Activated naive CD4-positive, alpha-beta T cell treated with anti-CD3 and anti-CD28 coated beads for 36 hours (primary cell): Measurements from ENCODE around the gene FAP. TPM values are rescaled to one million over a fixed set of nuclear protein-coding genes. Genes with fewer than 3 reads are reported as not detected.

Source experiments
- CTCF ChIA-PET: fragments of 350-600 bp; sonication (Branson Sonifier 250); formaldehyde crosslinking; loops from one replicate; lab custom pipeline; 2021; ENCODE audit warnings: antibody characterized with exemption; lab: Charles Lee
- DNase-seq: peaks from one replicate; pipeline ENCODE4 v3.0.0-alpha.2; 2020
- H3K27ac Mint-ChIP-seq: one replicate; pipeline ENCODE4 v1.8.0; 2021; ENCODE audit warnings: mild to moderate bottlenecking, mixed read lengths
- H3K27me3 Mint-ChIP-seq: one replicate; pipeline ENCODE4 v1.8.0; 2021; ENCODE audit warnings: low read depth, mixed read lengths
- H3K36me3 Mint-ChIP-seq: one replicate; pipeline ENCODE4 v1.8.0; 2021; ENCODE audit warnings: low read depth, mixed read lengths
- H3K4me1 Mint-ChIP-seq: one replicate; pipeline ENCODE4 v1.8.0; 2021; ENCODE audit warnings: low read depth, mixed read lengths
- H3K4me3 Mint-ChIP-seq: one replicate; pipeline ENCODE4 v1.8.0; 2021; ENCODE audit warnings: mild to moderate bottlenecking, moderate library complexity, mixed read lengths
- H3K9me3 Mint-ChIP-seq: one replicate; pipeline ENCODE4 v1.8.0; 2021; ENCODE audit warnings: mixed read lengths
- intact Hi-C: fragments of 100-400 bp; cut with micrococcal nuclease; formaldehyde crosslinking; loops from one replicate; pipeline ENCODE4 v1.15.1; 2023
- total RNA-seq, 2 experiments: library from RNA; stranded (reverse); gene quantifications; one replicate each; pipeline ENCODE4 v1.2.3, GENCODE V29; 2021

FAP gene
- total RNA-seq, 2 experiments from 2014 or later: not detected

DNA sequence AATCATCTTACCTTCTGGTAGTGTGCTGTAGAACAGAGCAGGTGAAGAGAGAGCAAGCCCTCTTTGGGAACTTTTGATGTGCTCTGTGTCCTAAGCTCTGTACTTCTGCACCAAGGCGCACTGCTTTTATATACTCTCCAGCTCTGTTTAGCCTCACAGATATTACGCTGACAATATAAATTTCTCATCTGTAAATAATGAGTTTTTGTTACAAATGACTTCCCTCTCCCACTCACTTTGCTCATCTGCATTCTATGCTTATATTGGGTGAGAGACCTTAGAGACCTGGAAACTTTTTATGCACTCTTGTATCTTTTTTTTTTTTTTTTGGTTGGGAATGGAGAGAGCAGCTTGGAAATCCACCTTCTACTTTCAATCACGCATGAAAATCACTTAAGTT lies 91.1 kb downstream of the FAP start, which contains the start of gene GCG:
GCG (minus strand) TSS at position 101 of the 400 bp plus-strand sequence. CDS start 3,069 bp downstream, outside the sequence.
- DNase-seq: no peak
- Mint-ChIP-seq H3K4me3 (no peak within 1 kb of the TSS), H3K4me1 (no peaks in the 10 kb centered on the region), H3K27ac (no peak within 1 kb of the TSS), H3K9me3 (no peaks in the 10 kb centered on the region), H3K27me3 (peaks cover 12% of the 10 kb centered on the region), H3K36me3 (no peaks in the 10 kb centered on the region)
- CTCF ChIA-PET: interaction anchor here (0.7 to 3.6 kb wide), 7 partner anchors 14 to 147 kb away, joined by 3 to 46 read pairs (median 13); no protein-coding TSS in a partner anchor
- intact Hi-C loops: no loop called here

DNA sequence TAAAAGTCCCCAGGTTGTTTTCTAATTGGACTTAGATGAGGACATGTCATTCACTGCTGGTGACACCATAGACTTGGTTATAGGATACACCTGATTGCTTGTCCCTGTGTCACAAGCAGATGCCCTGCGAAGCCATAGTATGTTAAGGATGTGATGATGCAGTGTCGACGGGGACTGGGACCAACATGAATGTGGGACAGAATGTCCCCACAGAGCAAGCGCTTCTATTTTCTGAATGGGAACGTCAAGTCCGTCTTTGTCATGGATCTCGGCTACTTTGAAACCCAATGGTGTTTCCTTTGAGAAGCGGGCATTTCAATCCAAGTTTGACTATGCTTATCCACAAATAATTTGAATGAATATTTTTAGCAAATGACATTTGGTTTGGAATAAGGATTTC lies 93.3 kb downstream of the FAP start:
- CTCF ChIA-PET: interaction anchor here (1.0 kb wide), 2 partner anchors 49 to 203 kb away, joined by 3 read pairs; no protein-coding TSS in a partner anchor
- Mint-ChIP-seq H3K27ac (no peak overlapping the region), H3K4me1 (no peaks in the 10 kb centered on the region), H3K27me3 (peaks cover 25% of the 10 kb centered on the region), H3K9me3 (no peaks in the 10 kb centered on the region), H3K4me3 (no peak overlapping the region), H3K36me3 (no peaks in the 10 kb centered on the region)
- intact Hi-C loops: no loop called here
- DNase-seq: no peak

DNA sequence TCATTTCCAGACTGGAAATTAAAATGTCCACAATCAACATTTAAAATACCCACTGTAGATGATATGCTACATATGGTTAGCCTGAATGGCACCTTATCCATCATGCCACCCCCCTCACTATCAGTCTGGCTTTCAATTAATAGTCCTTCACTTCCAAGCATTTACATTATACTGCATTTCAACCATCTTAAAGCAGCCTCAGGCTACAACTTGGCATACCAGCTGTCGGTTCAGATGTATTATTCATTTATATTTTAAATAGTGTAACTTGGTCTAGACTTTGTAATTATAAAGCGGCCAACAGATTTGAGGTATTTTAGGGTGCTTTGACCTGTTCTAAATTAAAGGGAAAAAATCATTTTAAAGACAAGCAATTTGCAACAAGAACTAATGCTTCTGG lies 93.8 kb downstream of the FAP start:
- CTCF ChIA-PET: interaction anchor here (0.8 to 1.0 kb wide), 2 partner anchors 149 to 202 kb away, joined by 3 read pairs; no protein-coding TSS in a partner anchor

DNA sequence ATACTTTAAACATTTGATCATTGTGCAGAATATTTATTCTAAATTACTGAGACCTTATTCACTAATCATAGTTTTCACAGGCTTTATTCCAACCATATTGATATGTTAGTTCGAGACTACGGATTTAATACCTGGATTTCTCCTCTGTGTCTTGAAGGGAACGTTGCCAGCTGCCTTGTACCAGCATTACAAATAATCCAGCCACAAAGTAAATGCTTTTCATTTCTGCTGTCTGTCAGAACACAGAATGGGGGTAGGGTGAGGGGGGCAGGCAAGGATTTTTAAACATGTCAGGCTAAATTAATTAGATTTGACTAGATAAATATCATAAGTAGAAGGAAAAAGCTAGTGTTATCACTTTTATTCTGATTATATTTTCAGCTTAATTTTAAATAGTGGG lies 94.3 kb downstream of the FAP start:
- DNase-seq: no peak
- CTCF ChIA-PET: interaction anchor here (0.6 to 0.8 kb wide), 2 partner anchors 76 to 150 kb away, joined by 3 read pairs; no protein-coding TSS in a partner anchor
- intact Hi-C loops: no loop called here
- H3K4me3 Mint-ChIP-seq: no peak overlapping the region
- H3K36me3 Mint-ChIP-seq: no peaks in the 10 kb centered on the region
- no peak overlapping the region for H3K27ac Mint-ChIP-seq
- no peaks in the 10 kb centered on the region for H3K9me3 Mint-ChIP-seq
- H3K4me1 Mint-ChIP-seq: no peaks in the 10 kb centered on the region
- H3K27me3 Mint-ChIP-seq: peaks cover 20% of the 10 kb centered on the region

More for the DNA sequence above, 93.8 kb downstream of the FAP start:
- no peaks in the 10 kb centered on the region for H3K36me3 Mint-ChIP-seq
- peaks cover 20% of the 10 kb centered on the region for H3K27me3 Mint-ChIP-seq
- H3K4me1 Mint-ChIP-seq: no peaks in the 10 kb centered on the region
- no peak overlapping the region for H3K27ac Mint-ChIP-seq
- DNase-seq: no peak
- no peaks in the 10 kb centered on the region for H3K9me3 Mint-ChIP-seq
- H3K4me3 Mint-ChIP-seq: no peak overlapping the region
- intact Hi-C loops: no loop called here

DNA sequence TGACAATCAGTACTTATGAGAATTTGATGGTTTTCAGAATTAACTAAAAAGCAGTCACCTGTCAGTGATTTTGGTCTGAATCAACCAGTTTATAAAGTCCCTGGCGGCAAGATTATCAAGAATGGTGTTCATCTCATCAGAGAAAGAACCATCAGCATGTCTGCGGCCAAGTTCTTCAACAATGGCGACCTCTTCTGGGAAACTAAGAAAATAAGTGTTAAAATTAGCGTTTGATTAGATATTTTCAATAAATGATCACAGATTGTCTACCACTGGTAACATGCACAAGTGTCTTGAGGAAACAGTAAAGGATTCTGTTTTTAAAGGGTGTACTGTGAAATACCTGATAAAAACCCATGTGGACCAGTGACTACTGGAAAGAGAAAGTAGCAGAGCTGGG lies 99.3 kb downstream of the FAP start:
- Mint-ChIP-seq H3K9me3 (no peaks in the 10 kb centered on the region), H3K4me3 (no peak overlapping the region), H3K27ac (no peak overlapping the region), H3K4me1 (no peaks in the 10 kb centered on the region), H3K36me3 (no peaks in the 10 kb centered on the region), H3K27me3 (peaks cover 28% of the 10 kb centered on the region)
- CTCF ChIA-PET: interaction anchor here (2.0 kb wide), 1 partner anchor 10 kb away, joined by 8 read pairs; no protein-coding TSS in a partner anchor
- no peak for DNase-seq
- intact Hi-C loops: no loop called here

DNA sequence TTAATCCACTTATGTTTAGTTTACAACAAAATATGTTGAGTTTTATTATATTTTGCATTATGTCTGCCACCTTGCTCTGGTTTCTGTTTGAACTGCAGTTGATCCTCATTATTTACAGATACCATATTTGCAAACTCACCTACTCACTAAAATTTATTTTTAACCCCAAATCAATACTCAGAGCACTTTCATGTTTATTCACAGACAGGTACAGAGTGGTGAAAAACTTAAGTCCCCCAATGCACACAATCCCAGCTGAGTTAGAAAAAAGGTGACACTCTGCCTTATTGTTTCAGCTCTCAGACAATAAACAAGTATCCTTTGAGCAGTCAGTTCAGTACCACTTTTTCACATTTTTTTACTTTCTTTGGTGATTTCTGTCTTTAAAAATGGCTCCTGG lies 104.9 kb downstream of the FAP start:
- DNase-seq: no peak
- Mint-ChIP-seq H3K27ac (no peak overlapping the region), H3K9me3 (no peaks in the 10 kb centered on the region), H3K4me1 (no peaks in the 10 kb centered on the region), H3K36me3 (no peaks in the 10 kb centered on the region), H3K27me3 (peaks cover 17% of the 10 kb centered on the region), H3K4me3 (no peak overlapping the region)
- CTCF ChIA-PET: no interaction called here
- intact Hi-C loops: no loop called here

DNA sequence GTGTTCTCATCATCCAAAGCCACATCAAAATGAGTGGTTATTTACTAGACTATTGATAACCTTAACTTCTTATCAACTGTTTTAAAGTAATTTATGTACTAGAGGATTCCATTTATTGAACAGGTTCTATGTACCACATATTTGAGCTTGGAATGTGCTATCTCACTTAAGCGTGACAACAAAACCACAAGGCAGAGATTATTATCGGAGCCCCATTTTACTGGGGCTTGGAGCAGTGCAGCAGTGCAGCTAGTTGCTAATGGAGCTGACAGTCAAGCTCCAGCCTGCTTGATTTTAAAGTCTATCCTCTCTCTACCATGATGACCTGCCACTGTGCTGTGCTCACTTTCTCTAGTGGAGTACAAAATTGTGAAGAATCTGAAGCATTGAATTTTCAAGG lies 115.8 kb downstream of the FAP start:
- Mint-ChIP-seq H3K4me3 (no peak overlapping the region), H3K4me1 (peaks cover 3% of the 10 kb centered on the region), H3K36me3 (no peaks in the 10 kb centered on the region), H3K9me3 (no peaks in the 10 kb centered on the region), H3K27me3 (no peaks in the 10 kb centered on the region), H3K27ac (no peak overlapping the region)
- intact Hi-C loops: no loop called here
- no peak for DNase-seq
- CTCF ChIA-PET: interaction anchor here (0.6 to 4.4 kb wide), 9 partner anchors 26 to 540 kb away, joined by 3 to 29 read pairs (median 4); no protein-coding TSS in a partner anchor

DNA sequence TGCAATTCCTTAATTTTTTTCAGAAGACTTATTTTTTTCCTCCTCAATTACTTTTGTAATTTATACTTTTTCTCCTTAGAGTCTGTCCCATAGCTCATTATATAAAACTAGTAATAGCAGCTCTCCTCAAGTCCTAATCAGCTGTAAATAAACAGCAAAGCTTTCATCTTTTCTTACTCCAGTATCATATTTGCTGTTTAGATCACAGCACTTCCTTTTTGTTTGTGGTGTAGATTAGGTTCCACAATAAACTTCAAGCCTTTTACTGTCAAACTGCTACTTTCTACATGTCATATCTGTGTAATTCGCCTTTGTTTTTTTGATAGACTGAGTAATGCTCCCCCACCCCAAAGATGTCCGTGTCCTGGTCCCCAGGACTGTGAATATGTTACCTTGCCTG lies 116.7 kb downstream of the FAP start:
- intact Hi-C loops: no loop called here
- CTCF ChIA-PET: interaction anchor here (0.6 to 4.4 kb wide), 12 partner anchors 15 to 904 kb away, joined by 3 to 29 read pairs (median 4); no protein-coding TSS in a partner anchor
- Mint-ChIP-seq H3K27me3 (no peaks in the 10 kb centered on the region), H3K36me3 (no peaks in the 10 kb centered on the region), H3K27ac (no peak overlapping the region), H3K4me3 (no peak overlapping the region), H3K4me1 (peaks cover 3% of the 10 kb centered on the region), H3K9me3 (no peaks in the 10 kb centered on the region)
- no peak for DNase-seq

DNA sequence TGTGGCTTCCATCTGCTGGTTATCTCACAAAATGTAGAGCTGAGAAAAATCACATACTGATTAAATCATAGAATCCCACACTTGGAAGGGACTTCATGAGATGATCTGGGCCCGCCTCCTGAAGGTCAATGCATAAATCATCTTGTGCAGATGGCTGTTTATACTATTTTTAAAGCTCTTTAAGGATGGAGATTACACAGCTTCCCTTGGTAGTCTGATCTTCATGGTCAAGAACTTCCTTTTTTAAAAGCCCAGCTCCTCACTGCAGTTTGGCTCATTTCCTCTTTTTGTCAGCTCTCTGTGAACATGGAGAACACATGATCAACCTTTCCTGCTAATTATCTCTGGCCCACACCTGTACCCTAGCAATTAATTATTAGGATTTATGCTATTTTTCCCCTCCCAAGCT lies 117.1 kb downstream of the FAP start:
- H3K27ac Mint-ChIP-seq: no peak overlapping the region
- H3K4me1 Mint-ChIP-seq: peaks cover 3% of the 10 kb centered on the region
- H3K9me3 Mint-ChIP-seq: no peaks in the 10 kb centered on the region
- CTCF ChIA-PET: interaction anchor here (0.6 to 4.4 kb wide), 11 partner anchors 15 to 903 kb away, joined by 3 to 29 read pairs (median 4); no protein-coding TSS in a partner anchor
- no peaks in the 10 kb centered on the region for H3K36me3 Mint-ChIP-seq
- intact Hi-C loops: no loop called here
- no peaks in the 10 kb centered on the region for H3K27me3 Mint-ChIP-seq
- DNase-seq: no peak
- no peak overlapping the region for H3K4me3 Mint-ChIP-seq

DNA sequence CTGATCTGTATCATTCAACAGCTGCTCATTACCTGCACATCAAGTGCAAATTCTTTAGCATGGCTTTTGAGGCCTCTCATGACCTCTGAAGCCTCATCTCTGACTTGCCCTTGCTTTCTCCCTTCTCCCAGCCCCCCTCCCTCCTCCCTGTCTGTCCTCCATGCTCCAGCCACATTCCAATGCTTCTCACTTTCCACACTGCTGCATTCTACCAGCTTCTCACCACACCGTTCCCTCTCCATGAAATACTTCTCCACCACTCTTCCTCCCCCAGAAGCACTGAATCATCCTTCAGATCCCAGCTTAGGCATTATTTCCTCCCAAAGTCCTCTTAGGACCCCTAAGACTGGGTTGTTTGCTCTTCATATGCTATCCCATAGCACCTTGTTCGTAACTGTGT lies 118.1 kb downstream of the FAP start:
- no peak overlapping the region for H3K27ac Mint-ChIP-seq
- H3K4me3 Mint-ChIP-seq: no peak overlapping the region
- H3K4me1 Mint-ChIP-seq: peaks cover 3% of the 10 kb centered on the region
- no peaks in the 10 kb centered on the region for H3K36me3 Mint-ChIP-seq
- H3K27me3 Mint-ChIP-seq: no peaks in the 10 kb centered on the region
- no peak for DNase-seq
- H3K9me3 Mint-ChIP-seq: no peaks in the 10 kb centered on the region
- intact Hi-C loops: no loop called here
- CTCF ChIA-PET: interaction anchor here (0.5 to 4.4 kb wide), 19 partner anchors 10 to 902 kb away, joined by 3 to 29 read pairs (median 4); partner anchors contain the start of gene GCG

DNA sequence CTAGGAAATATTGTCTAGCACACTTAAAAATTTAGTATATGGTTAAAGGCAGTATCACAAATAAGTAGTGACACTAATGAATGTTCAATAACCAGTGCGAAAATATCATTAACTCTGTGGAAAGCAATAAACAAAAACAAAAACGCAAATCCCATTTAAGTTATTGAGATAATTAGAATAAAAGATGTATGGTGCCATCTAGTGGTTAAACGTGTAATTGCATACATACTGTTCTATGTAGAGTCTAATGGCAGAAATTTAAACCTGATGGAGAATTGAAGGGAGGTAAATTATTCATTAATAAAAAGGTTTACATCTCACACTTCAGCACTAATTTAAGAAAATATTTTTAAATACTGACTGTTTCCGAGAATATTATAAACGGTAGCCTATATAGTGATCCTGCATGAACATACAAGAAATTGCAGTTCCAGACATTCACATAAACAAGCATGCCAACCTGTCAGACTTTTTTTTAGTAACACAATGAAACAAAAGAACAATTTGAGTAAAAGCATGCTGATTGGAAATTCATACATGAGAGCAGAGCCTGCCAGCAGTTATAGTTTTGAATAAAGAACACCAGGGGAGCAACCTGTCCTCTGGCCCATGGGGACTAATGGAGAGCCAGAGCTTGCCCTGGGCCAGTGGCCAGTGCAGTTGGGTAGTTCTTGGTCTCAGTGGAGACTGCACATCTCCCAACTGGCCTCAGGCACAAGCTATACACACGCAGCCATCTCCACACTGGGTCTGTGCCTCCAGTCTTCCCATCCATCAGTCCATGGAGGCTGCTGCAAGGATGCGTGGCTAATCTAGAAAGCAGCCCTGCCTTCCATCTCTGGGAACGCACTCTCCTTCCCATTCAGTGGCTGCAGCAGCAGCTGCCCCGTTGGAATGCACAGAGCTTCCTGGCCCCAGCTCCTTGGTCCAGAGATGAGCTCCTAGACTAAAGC lies 119.2 kb downstream of the FAP start:
- DNase-seq: no peak
- peaks cover 3% of the 10 kb centered on the region for H3K4me1 Mint-ChIP-seq

More for the DNA sequence above, 119.2 kb downstream of the FAP start:
- no peak overlapping the region for H3K4me3 Mint-ChIP-seq
- CTCF ChIA-PET: interaction anchor here (0.8 to 4.4 kb wide), 17 partner anchors 9 to 537 kb away, joined by 3 to 29 read pairs (median 3); partner anchors contain the start of gene GCG
- no peaks in the 10 kb centered on the region for H3K9me3 Mint-ChIP-seq
- no peak overlapping the region for H3K27ac Mint-ChIP-seq
- intact Hi-C loops: loop anchor here (1.0 to 5.0 kb wide), 8 partner anchors 51 to 902 kb away; partner anchors contain the start of gene TBR1
- H3K27me3 Mint-ChIP-seq: no peaks in the 10 kb centered on the region
- H3K36me3 Mint-ChIP-seq: no peaks in the 10 kb centered on the region
